CMK (cell line): ENCODE data around the gene SCARF1.

Experiments used
- DNase-seq: peaks from one replicate; pipeline ENCODE4 v3.0.0-alpha.2; 2010; ENCODE audit warnings: low read depth

Gene SCARF1

DNA sequence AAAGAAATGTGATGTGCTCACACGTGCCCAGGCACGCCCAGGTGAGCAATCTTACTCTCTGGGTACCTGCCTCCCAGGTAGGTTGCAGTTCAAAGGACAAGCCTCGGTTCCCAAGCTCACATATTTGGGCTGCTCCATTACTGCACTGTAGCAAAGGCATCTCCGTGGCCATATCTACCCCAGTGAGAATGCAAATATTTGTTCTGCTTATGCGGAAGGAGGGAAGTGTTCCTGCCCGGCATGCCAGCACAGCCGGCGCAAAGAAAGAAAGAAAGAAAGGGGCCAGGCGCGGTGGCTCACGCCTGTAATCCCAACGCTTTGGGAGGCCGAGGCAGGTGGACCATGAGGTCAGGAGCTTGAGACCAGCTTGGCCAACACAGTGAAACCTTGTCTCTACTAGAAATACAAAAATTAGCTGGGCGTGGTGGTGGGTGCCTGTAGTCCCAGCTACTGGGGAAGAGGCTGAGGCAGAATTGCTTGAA is 47.6 kb downstream of the SCARF1 start:
- DNase-seq = no peak

DNA sequence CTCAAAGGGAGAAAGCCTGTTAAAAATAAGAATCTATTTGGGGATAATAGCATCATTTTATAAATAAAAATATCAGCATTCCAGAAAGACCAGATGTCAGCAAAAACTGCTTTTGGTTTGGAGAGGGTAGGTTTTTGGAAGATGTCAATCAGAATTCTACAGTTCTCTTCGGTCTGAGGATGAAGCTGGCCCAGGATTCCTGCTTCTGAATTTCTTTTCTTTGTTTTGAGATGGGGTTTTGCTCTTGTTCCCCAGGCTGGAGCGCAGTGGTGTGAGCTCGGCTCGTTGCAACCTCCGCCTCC is 52.0 kb downstream of the SCARF1 start:
- no peak for DNase-seq

DNA sequence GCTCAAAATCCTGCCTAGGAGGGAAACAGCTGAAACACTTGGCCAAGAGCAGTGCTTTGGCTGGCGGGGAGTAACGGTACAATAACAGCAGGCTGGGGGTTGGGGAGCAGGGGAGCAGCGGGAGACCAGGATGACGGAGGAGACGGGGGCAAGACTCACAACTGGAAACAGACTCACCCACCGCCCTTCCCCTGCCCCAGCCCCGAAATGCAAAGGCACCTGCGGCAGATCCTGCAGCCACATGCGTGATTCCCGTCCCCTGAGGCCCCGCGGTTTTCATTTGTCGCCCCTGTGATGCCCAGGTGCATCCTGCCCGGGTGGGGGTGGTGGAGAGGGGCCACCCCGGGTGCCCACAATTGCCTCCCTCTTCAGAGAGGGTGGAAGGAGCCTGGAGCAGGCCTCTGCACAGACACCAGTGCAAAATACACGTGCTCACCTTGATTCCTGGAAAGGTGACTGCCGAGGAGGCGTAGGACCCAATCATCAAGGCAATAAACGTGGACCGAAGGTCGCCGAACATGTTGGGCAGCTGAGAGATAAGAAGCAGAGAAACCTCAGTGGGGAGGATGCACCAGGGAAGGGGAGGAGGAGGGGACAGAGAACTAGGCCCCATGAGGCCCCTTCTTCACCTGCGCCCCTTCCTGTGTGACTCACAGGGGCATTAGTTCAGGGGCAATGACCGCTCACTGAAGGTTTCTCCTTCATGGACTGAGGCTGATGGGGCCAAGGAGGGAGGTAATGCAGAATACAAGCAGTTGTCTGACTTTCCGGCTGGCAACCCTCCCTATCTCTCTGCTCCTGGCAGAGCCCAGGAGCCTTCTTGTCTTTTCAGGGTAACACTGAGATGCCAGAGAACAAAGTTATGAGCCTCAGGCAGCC is 52.5 kb downstream of the SCARF1 start:
- no peak for DNase-seq

DNA sequence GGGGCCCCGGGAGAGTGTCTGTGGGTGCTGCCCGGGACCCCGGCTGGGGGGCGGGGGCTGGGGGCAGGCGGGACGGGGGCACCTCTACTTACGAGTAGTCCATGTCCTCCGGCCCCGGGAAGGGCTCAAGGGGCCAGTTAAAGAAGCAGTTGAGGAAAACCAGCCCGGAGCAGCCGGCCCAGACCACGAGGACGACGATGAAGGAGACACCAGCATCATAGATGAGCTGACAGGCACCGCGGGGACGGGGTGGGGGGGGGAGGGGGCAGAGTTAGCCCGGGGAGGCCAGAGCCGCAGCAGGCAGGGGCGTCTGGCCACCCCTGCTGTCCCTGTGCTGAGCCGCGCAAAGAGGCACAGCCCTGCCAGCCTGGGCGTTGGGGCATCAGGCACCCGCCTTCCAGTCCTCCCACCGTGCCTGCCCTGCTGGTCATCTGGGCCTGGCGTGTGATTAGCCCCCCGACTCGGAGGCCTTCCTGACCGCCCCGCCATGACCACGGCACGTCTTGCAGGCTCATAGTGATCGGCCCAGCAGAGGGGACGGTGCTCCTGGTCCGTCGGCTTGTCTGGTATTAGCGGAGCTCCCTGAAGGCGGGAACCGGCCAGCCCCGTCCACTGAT is 54.0 kb downstream of the SCARF1 start:
- DNase-seq = no peak

DNA sequence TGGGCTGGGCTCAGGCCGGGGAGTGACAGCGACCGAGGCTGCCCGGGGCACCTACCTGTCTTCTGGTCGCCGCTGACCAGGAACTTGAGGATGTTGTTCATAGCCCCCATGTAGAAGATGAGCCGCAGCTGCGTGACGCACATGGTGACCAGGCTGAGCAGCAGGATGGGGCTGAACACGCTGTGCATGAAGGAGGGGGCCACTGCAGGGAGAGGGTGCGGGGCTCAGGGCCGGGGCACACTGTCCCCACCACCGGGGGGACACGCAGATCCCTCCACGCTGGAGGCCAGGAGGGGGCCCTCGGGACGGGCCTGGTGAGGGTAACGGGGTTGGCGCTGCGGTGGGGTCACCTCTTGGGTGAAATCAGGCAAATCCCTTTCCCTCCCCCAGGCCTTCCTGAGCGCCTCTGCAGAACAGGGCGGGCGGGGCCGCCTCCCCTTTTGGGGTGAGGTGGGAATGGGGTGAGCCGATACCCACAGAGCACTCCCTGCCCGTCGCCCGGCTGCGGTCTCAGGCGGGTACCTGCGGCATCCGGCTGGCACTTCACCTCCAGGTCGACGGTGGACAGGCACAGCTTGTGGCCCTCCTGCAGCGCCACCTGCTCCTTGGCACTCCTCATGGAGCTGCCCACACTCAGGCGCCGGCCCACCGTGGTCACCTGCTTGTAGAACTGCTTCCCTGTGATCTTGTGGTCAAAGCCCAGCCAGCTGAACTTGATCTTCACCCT is 54.6 kb downstream of the SCARF1 start:
- no peak for DNase-seq

DNA sequence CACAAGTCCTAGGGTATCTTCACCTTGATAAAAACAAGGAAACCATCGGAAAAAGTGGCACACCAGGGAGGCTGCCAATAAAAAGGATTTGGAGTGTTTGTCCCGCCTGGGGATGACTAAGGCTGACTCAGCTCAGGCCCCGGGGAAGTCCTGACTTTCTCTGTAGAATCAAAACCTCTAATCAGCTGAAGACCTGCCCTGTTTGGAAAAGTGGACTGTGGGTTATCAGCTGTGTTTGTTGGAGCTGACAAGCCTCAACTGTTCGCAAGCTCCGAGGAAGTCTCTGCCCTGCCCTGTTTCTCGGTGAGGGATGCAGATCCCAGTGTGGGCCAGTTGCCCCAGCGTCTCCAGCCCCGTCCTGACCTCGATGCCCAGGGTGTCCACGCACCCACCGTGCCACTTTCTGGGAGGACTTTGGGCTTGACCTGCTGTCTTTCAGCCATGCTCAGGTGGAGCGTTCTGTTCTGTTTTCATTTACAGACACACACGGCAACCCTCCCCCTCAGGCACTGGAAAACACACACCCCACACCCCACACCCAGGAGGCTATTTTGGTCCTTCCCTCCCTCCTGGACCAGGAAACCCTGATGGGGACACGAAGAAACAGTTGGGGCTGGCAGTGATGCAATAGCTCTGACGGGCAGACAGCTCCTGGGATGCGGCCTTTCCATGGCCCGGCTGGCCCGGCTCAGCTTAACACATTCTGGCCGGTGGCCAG is 55.3 kb downstream of the SCARF1 start:
- no peak for DNase-seq

DNA sequence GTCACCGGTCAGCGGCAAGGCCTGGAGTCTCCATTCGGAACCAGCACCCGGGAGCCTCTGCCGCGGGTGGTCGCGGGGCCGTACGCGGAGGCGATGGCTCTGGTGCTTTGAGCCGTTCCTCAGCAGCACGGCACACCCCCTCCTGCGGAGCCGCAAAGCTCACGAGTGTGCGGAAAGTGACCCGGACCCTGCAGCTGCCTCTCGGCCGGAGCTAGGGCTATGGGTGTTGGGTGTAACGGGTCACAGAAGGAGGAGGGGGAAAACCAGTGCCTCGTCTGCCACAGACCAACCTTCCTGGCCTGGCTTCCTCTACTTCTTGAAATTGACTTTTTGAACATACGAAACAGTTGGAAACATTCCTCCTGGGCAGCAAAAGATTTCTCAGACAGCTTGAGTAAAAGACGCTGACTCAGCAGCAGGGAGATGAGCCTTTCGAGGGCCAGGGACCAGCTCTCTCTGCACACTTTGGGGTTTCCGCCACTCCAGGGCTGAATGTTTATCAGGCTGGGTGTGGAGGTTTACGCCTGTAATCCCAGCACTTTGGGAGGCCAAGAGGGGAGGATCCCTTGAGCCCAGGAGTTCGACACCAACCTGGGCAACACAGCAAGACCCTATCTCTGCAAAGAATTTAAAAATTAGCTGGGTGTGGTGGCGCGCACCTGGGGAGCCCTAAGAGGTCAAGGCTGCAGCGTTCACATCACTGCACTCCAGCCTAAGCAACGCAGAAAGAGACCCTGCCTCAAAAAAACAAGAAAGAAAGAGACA is 56.5 kb downstream of the SCARF1 start:
- no peak for DNase-seq

DNA sequence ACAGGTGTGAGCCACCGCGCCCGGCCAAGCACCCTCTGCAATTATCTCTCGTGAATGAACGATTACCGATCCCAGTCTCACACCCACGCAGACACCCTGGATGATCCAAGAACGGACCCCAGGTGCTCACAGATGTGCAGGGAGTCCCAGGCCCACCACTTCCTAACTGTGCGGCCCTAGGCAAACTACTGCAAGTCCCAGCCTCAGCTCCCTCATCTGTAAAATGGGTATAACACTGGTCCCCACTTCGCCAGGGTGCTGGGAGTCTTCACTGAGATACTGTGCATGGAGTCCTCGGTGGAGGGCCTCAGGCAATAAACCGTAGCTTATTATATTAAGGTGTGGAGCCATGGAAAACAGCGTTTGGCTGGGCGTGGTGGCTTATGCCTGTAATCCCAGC is 61.4 kb downstream of the SCARF1 start:
- DNase-seq = no peak
